Neural progenitor cell (in vitro differentiated cells): ENCODE measurements around the gene SCLT1.

Experiments
- CTCF ChIP-seq: fragments of 200-600 bp; sonication (generic); IDR thresholded peaks from 2 replicates; pipeline ENCODE4 v1.5.1; 2017; ENCODE audit warnings: antibody characterized with exemption, mild to moderate bottlenecking
- EZH2 ChIP-seq: fragments of 200-600 bp; sonication (generic); IDR thresholded peaks from 2 replicates; pipeline ENCODE4 v1.6.1; 2017; ENCODE audit warnings: antibody characterized with exemption, mild to moderate bottlenecking, moderate library complexity
- EZH2phosphoT487 ChIP-seq: fragments of 200-600 bp; sonication (generic); IDR thresholded peaks from 2 replicates; pipeline ENCODE4 v1.6.1; 2017; ENCODE audit warnings: antibody characterized with exemption

- TF ChIP-seq CTCF, result no peak
- TF ChIP-seq EZH2, result no peak
- TF ChIP-seq EZH2phosphoT487, result no peak
Observed at GRCh38 chr4:129136433-129136832, 43.1 kb upstream of the SCLT1 start.
